ENCODE results near the gene MRPL9.
"Not testable (repeated sequence)": the region's sequence is repeated elsewhere in the genome, so short reads cannot be mapped to it uniquely, and the experiment has no call there.

MRPL9 gene

DNA sequence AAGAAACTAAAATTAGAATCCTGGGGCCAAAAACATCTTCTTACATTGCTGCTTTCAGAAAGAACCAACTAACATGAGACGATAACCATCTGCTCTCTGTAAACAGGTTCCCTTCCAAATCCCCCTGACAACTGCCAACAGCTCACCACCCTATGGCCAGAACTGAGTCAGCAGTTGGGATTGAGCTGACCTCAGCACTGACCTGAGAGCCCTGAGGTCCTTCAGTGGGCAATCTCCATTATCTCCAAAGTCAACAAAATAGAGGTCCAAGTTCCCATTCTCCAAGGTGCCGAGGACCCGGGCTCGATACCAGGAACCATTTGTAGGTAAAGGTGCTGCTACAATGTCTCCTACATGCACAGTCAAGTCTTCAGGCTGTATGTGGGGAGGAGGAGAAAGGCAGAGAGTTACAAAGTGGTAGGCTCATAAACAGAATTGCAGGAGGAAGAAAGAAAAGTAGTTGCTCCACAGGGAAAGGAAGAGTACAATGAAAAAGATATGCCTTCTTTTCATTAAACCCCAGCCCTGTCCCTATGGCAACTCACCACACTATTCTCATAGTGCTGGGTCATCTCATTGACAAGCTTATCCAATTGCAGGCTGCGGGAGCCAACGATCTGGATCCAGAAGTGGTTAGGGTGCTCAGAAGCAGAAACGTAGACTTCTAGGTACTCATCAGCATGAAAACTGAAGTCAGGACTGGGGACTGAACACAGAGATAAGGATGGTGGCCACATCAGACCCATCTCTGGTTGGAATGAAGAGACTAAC is 12.8 kb upstream of the MRPL9 start:
- TF ChIP-seq, protein P1, sequence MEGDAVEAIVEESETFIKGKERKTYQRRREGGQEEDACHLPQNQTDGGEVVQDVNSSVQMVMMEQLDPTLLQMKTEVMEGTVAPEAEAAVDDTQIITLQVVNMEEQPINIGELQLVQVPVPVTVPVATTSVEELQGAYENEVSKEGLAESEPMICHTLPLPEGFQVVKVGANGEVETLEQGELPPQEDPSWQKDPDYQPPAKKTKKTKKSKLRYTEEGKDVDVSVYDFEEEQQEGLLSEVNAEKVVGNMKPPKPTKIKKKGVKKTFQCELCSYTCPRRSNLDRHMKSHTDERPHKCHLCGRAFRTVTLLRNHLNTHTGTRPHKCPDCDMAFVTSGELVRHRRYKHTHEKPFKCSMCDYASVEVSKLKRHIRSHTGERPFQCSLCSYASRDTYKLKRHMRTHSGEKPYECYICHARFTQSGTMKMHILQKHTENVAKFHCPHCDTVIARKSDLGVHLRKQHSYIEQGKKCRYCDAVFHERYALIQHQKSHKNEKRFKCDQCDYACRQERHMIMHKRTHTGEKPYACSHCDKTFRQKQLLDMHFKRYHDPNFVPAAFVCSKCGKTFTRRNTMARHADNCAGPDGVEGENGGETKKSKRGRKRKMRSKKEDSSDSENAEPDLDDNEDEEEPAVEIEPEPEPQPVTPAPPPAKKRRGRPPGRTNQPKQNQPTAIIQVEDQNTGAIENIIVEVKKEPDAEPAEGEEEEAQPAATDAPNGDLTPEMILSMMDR (IDR thresholded peaks at IDR 0.05; ENCODE audit: control insufficient read depth, extremely low read depth, insufficient read depth), result no peak
- no peak for DNase-seq (ENCODE audit: low read depth)
- no peak overlapping the region for H3K4me3 ChIP-seq (ENCODE audit: low read depth, low read length)

DNA sequence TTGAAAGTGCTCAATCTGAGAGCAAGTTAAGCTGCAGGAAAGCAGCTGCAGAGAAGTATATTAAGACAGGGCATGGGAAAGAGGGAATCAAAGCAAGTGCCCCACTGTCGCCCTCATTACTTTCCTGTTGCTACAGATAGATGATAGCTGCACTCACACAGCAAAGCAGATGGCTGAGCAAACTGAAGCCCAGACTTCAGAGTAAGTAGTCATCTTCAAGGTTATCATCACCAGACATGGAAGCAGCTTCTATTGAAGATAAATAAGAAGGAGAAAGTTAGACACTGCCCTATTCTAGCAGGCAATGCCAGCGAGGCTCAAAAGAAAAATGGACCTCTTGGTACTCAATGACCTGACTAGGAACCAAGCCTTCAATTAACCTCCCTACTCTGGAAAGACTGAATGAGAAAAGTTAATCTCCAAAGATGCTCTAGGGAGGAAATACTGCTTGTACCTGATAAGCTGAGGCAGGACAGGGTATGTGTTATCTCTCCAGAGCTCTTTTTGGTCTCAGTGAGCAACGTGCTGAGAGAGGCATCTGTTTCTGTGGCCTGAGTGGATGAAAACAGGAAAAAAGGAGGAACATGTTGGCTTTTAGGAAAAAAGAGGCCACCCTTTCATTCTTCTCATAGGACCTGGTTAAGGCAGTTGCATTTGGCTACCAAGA is 11.1 kb upstream of the MRPL9 start:
- no peak overlapping the region for H3K4me3 ChIP-seq (ENCODE audit: low read depth, low read length)
- TF ChIP-seq, protein P1 (IDR thresholded peaks at IDR 0.05; ENCODE audit: control insufficient read depth, extremely low read depth, insufficient read depth), result no peak
- DNase-seq (ENCODE audit: low read depth), result no peak

DNA sequence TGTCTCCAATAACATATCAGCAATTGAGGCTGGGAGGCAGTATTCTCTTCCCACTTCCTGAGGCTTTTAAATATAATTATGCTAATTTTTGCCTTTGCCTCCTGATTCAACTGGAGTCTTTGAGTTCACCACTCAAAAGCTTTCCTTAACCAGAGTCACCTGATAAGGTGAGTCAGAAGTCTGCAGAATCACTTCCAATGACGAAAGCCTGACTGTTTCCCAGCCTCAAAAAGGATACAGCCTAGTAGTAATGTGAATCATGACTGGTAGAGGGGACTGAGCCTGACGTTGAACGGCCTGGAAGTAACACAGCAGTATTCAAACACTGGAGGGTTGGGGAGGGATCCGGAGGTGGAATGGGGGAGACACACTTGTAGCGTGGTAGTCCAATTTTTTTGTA is 10.4 kb upstream of the MRPL9 start:
- no peak overlapping the region for H3K4me3 ChIP-seq (ENCODE audit: low read depth, low read length)
- TF ChIP-seq, protein P1 (IDR thresholded peaks at IDR 0.05; ENCODE audit: control insufficient read depth, extremely low read depth, insufficient read depth), result no peak
- DNase-seq (ENCODE audit: low read depth), result no peak

DNA sequence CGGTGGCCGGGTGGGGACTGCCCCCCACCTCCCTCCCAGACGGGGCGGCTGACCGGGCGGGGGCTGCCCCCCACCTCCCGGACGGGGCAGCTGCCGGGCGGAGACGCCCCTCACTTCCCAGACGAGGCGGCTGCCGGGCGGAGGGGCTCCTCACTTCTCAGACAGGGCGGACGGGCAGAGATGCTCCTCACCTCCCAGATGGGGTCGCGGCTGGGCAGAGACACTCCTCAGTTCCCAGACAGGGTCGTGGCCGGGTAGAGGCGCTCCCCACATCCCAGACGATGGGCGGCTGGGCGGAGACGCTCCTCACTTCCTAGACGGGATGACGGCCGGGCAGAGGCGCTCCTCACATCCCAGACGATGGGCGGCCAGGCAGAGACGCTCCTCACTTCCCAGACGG is 6.0 kb upstream of the MRPL9 start:
- not testable (repeated sequence) for DNase-seq (ENCODE audit: low read depth); H3K4me3 ChIP-seq (ENCODE audit: low read depth, low read length)

DNA sequence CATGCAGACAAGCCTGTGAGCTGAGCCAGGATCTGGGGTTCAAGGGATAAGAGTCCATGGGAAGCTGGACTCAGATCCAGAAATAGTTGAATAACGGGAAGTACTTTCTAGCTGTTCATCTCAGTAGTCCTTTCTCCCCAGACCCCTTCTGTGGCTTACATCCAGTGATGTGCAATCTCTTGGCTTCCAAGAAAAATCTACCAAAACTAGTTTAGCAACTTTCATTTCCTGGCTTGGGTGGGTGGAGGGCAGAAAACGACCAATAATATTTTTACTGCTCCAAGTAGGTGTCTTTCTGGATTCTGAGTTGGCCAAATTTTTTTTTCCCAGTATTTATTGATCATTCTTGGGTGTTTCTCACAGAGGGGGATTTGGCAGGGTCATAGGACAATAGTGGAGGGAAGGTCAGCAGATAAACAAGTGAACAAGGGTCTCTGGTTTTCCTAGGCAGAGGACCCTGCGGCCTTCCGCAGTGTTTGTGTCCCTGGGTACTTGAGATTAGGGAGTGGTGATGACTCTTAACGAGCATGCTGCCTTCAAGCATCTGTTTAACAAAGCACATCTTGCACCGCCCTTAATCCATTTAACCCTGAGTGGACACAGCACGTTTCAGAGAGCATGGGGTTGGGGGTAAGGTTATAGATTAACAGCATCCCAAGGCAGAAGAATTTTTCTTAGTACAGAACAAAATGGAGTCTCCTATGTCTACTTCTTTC is 5.2 kb upstream of the MRPL9 start:
- DNase-seq (ENCODE audit: low read depth), result peak; percentile 89
- H3K4me3 ChIP-seq (ENCODE audit: low read depth, low read length), result peak overlapping the region; percentile 12; the same call in 1 of the 2 replicates

DNA sequence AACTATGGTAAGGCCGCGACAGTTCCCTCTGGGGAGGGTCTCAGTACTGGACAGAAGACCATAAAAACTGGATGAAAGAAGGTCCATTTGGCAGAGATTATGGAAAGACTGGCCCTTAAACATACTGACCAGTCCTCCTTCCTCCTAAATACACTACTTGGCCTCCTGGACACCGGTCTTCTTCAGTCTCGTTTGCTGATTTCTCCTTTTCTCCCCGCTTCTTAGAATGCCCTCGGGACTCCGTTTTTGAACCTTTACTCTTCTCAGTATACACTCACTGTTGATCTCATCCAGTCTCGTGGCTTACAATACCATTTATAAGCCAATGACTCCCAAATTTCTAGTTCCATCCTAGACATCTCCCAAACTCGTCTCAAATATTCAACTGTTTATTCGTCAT is 694 bp upstream of the MRPL9 start:
- DNase-seq (ENCODE audit: low read depth), result no peak
- TF ChIP-seq, protein P1 (IDR thresholded peaks at IDR 0.05; ENCODE audit: control insufficient read depth, extremely low read depth, insufficient read depth), result no peak
- peak overlapping the region; percentile 76 for H3K4me3 ChIP-seq (ENCODE audit: low read depth, low read length)

DNA sequence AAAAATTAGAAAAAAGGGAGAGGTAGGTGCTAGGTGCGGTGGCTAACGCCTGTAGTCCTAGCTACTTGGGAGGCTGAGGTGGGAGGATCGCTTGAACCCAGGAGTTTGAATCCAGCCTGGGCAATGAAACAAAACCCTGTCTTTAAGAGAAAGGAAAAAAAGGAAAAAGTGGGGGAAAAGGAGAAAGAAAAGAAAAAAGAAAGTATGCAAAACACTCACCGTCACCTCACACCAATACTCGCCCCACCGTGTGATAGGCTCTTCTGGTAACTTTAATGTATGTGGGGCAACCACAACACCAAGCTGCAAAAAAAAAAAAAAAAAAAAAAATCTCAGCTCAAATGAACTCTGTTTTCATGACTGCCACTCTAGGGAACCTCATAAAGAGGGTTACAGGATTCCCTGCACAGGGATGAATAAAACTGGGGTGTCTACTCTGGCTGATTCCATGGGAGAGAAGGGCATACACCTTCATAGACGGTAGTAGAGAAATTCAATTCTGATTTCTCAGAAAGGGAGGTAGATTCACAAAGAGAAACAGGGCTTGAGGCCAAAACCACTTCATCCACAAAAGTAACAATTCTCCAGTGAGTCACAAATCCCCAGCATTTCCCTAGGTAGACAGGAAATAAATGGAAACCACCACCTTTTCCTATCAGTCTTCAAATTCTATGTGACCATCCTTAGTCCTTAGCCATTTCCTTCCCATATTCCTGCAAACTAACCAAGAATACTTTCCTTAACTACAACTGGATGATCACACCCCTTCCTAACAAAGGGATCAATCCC is 2.5 kb downstream of the MRPL9 start:
- TF ChIP-seq, protein P1 (IDR thresholded peaks at IDR 0.05; ENCODE audit: control insufficient read depth, extremely low read depth, insufficient read depth), result no peak
- H3K4me3 ChIP-seq (ENCODE audit: low read depth, low read length), result no peak overlapping the region
- DNase-seq (ENCODE audit: low read depth), result no peak

Measured in LNCaP clone FGC (cell line).